Measurements from ENCODE around the gene STK11IP. TPM values are rescaled to one million over a fixed set of nuclear protein-coding genes. Genes with fewer than 3 reads are reported as not detected.

The STK11IP gene
- total RNA-seq, 2 experiments from 2014 or later, result 23.5 to 26.1 TPM

- no peak for ATAC-seq
- peaks cover 5% of the 10 kb centered on the region for H3K4me1 Mint-ChIP-seq
Measured at GRCh38 chr2:219556413-219556812, 41.2 kb upstream of the STK11IP start.

GRCh38 chr2:219557320-219557719, 40.3 kb upstream of the STK11IP start:
- POLR2A ChIA-PET, result no interaction called here
- CTCF ChIA-PET, result interaction anchor here (0.6 to 1.0 kb wide), 2 partner anchors 49 to 168 kb away, joined by 3 read pairs; no protein-coding TSS in a partner anchor
- no peak overlapping the region for H3K4me3 Mint-ChIP-seq
- H3K27ac Mint-ChIP-seq, result no peak overlapping the region
- no peak for DNase-seq
- H3K36me3 Mint-ChIP-seq (ENCODE audit: low read depth), result no peaks in the 10 kb centered on the region
- H3K4me1 Mint-ChIP-seq, result peaks cover 2% of the 10 kb centered on the region
- intact Hi-C loops (cut with DNase I, micrococcal nuclease), result no loop called here
- no peak for ATAC-seq
- H3K27me3 Mint-ChIP-seq, result peaks cover 24% of the 10 kb centered on the region
- H3K9me3 Mint-ChIP-seq (ENCODE audit: low read depth), result no peaks in the 10 kb centered on the region

More at GRCh38 chr2:219556413-219556812, 41.2 kb upstream of the STK11IP start:
- DNase-seq, result no peak
- H3K27ac Mint-ChIP-seq, result no peak overlapping the region
- H3K4me3 Mint-ChIP-seq, result no peak overlapping the region
- peaks cover 25% of the 10 kb centered on the region for H3K27me3 Mint-ChIP-seq
- intact Hi-C loops (cut with DNase I, micrococcal nuclease), result no loop called here
- POLR2A ChIA-PET, result no interaction called here
- no peaks in the 10 kb centered on the region for H3K9me3 Mint-ChIP-seq (ENCODE audit: low read depth)
- CTCF ChIA-PET, result interaction anchor here (0.7 kb wide), 1 partner anchor 45 kb away, joined by 4 read pairs; no protein-coding TSS in a partner anchor
- H3K36me3 Mint-ChIP-seq (ENCODE audit: low read depth), result no peaks in the 10 kb centered on the region

- no peak overlapping the region for H3K27ac Mint-ChIP-seq
- ChIA-PET CTCF (interaction anchor here (0.6 to 3.2 kb wide), 5 partner anchors 34 to 169 kb away, joined by 3 to 18 read pairs (median 4); partner anchors contain the start of genes SPEG and STK11IP), POLR2A (no interaction called here)
- DNase-seq (no peak), ATAC-seq (no peak)
- no peaks in the 10 kb centered on the region for H3K9me3 Mint-ChIP-seq (ENCODE audit: low read depth)
- H3K36me3 Mint-ChIP-seq (ENCODE audit: low read depth), result no peaks in the 10 kb centered on the region
- intact Hi-C loops (cut with DNase I, micrococcal nuclease), result no loop called here
- H3K27me3 Mint-ChIP-seq, result peaks cover 22% of the 10 kb centered on the region
- H3K4me3 Mint-ChIP-seq, result no peak overlapping the region
- peaks cover 2% of the 10 kb centered on the region for H3K4me1 Mint-ChIP-seq
Measured at GRCh38 chr2:219557791-219558785, 39.6 kb upstream of the STK11IP start.

GRCh38 chr2:219559156-219559915, 38.3 kb upstream of the STK11IP start:
- H3K4me1 Mint-ChIP-seq, result no peaks in the 10 kb centered on the region
- H3K27me3 Mint-ChIP-seq, result peaks cover 13% of the 10 kb centered on the region
- no peaks in the 10 kb centered on the region for H3K9me3 Mint-ChIP-seq (ENCODE audit: low read depth)
- CTCF ChIA-PET, result interaction anchor here (0.6 to 3.2 kb wide), 19 partner anchors 8 to 281 kb away, joined by 3 to 18 read pairs (median 4); partner anchors contain the start of genes CHPF, OBSL1, STK11IP and TMEM198
- DNase-seq, result no peak
- POLR2A ChIA-PET, result no interaction called here
- no peak for ATAC-seq
- H3K36me3 Mint-ChIP-seq (ENCODE audit: low read depth), result no peaks in the 10 kb centered on the region
- no peak overlapping the region for H3K27ac Mint-ChIP-seq
- no peak overlapping the region for H3K4me3 Mint-ChIP-seq
- intact Hi-C loops (cut with DNase I, micrococcal nuclease), result no loop called here

GRCh38 chr2:219560037-219560892, 37.4 kb upstream of the STK11IP start:
- no peaks in the 10 kb centered on the region for H3K36me3 Mint-ChIP-seq (ENCODE audit: low read depth)
- no peaks in the 10 kb centered on the region for H3K4me1 Mint-ChIP-seq
- no peak overlapping the region for H3K27ac Mint-ChIP-seq
- H3K4me3 Mint-ChIP-seq, result no peak overlapping the region
- no peaks in the 10 kb centered on the region for H3K9me3 Mint-ChIP-seq (ENCODE audit: low read depth)
- H3K27me3 Mint-ChIP-seq, result peaks cover 6% of the 10 kb centered on the region
- intact Hi-C loops (cut with DNase I, micrococcal nuclease), result no loop called here
- ATAC-seq (peak; percentile 70), DNase-seq (peak; percentile 48)
- POLR2A ChIA-PET, result no interaction called here
- CTCF ChIA-PET, result interaction anchor here (0.6 to 3.2 kb wide), 29 partner anchors 8 to 282 kb away, joined by 3 to 18 read pairs (median 4); partner anchors contain the start of genes CHPF, INHA, OBSL1 and STK11IP

GRCh38 chr2:219560893-219561178, 36.8 kb upstream of the STK11IP start:
- Mint-ChIP-seq H3K4me3 (no peak overlapping the region), H3K27me3 (peaks cover 6% of the 10 kb centered on the region), H3K4me1 (no peaks in the 10 kb centered on the region), H3K36me3 (ENCODE audit: low read depth) (no peaks in the 10 kb centered on the region), H3K27ac (no peak overlapping the region), H3K9me3 (ENCODE audit: low read depth) (no peaks in the 10 kb centered on the region)
- POLR2A ChIA-PET, result no interaction called here
- intact Hi-C loops (cut with DNase I, micrococcal nuclease), result no loop called here
- CTCF ChIA-PET, result interaction anchor here (0.6 to 3.2 kb wide), 18 partner anchors 8 to 159 kb away, joined by 3 to 18 read pairs (median 4); partner anchors contain the start of genes CHPF, INHA, OBSL1 and STK11IP
- DNase-seq, result no peak
- ATAC-seq, result peak; percentile 16

- no peaks in the 10 kb centered on the region for H3K9me3 Mint-ChIP-seq (ENCODE audit: low read depth)
- ChIA-PET POLR2A (no interaction called here), CTCF (interaction anchor here (0.7 to 3.2 kb wide), 13 partner anchors 10 to 159 kb away, joined by 3 to 18 read pairs (median 4); partner anchors contain the start of genes CHPF, INHA, OBSL1 and STK11IP)
- intact Hi-C loops (cut with DNase I, micrococcal nuclease), result no loop called here
- H3K27me3 Mint-ChIP-seq, result peaks cover 6% of the 10 kb centered on the region
- H3K36me3 Mint-ChIP-seq (ENCODE audit: low read depth), result no peaks in the 10 kb centered on the region
- DNase-seq (no peak), ATAC-seq (no peak)
- no peak overlapping the region for H3K27ac Mint-ChIP-seq
- no peak overlapping the region for H3K4me3 Mint-ChIP-seq
- no peaks in the 10 kb centered on the region for H3K4me1 Mint-ChIP-seq
Measured at GRCh38 chr2:219561179-219562048, 36.2 kb upstream of the STK11IP start.

- H3K4me1 Mint-ChIP-seq, result no peaks in the 10 kb centered on the region
- POLR2A ChIA-PET, result no interaction called here
- H3K9me3 Mint-ChIP-seq (ENCODE audit: low read depth), result no peaks in the 10 kb centered on the region
- ATAC-seq (no peak), DNase-seq (no peak)
- H3K4me3 Mint-ChIP-seq, result no peak overlapping the region
- H3K27ac Mint-ChIP-seq, result no peak overlapping the region
- no peaks in the 10 kb centered on the region for H3K36me3 Mint-ChIP-seq (ENCODE audit: low read depth)
- CTCF ChIA-PET, result interaction anchor here (0.7 to 3.2 kb wide), 2 partner anchors 38 to 80 kb away, joined by 4 to 14 read pairs; no protein-coding TSS in a partner anchor
- intact Hi-C loops (cut with DNase I, micrococcal nuclease), result no loop called here
- peaks cover 3% of the 10 kb centered on the region for H3K27me3 Mint-ChIP-seq
Measured at GRCh38 chr2:219562049-219563020, 35.3 kb upstream of the STK11IP start.

- ATAC-seq (no peak), DNase-seq (no peak)
- H3K27ac Mint-ChIP-seq, result no peak overlapping the region
- no peak overlapping the region for H3K4me3 Mint-ChIP-seq
- no peaks in the 10 kb centered on the region for H3K36me3 Mint-ChIP-seq (ENCODE audit: low read depth)
- H3K9me3 Mint-ChIP-seq (ENCODE audit: low read depth), result no peaks in the 10 kb centered on the region
- ChIA-PET POLR2A (no interaction called here), CTCF (interaction anchor here (0.6 to 0.9 kb wide), 2 partner anchors 33 to 215 kb away, joined by 3 read pairs; no protein-coding TSS in a partner anchor)
- H3K27me3 Mint-ChIP-seq, result peaks cover 6% of the 10 kb centered on the region
- no peaks in the 10 kb centered on the region for H3K4me1 Mint-ChIP-seq
- intact Hi-C loops (cut with DNase I, micrococcal nuclease), result no loop called here
Measured at GRCh38 chr2:219563271-219563928, 34.3 kb upstream of the STK11IP start.

Data from activated CD4-positive, alpha-beta T cell treated with anti-CD3 and anti-CD28 coated beads for 36 hours (primary cell).